Measurements from ENCODE around the gene PRUNE1.

PRUNE1 gene

DNA sequence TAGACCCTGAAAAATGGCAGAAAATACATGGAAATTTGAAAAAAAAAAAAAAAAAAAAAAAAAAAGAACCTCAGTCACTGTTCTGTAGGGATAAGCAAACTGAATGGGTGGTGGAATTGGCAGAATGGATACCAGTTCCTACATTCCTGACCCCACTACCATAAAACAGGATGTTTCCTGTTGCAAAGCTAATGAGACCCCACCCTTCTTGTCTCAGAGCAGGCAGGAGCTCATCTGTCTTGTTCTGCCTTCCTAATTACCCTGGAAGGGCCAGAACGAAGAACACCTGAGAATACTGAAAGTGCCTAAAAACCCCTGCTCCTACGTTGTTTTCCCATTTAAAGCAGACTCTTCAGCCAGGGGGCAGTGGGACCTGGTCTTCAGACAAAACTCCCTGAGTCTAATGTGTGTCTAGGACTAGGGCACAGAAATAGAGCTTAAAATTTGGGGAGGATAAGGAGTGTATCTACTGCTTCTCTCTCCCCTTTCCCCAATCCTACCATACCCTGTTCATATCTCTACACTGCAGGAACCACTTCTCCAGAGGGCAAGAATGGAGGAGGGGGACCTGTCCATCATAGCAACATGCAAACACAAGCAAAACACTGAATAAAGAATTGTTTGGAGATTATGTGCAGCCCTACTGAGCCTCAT is 43.2 kb downstream of the PRUNE1 start:
- no peak for DNase-seq (ENCODE audit: low read depth)

DNA sequence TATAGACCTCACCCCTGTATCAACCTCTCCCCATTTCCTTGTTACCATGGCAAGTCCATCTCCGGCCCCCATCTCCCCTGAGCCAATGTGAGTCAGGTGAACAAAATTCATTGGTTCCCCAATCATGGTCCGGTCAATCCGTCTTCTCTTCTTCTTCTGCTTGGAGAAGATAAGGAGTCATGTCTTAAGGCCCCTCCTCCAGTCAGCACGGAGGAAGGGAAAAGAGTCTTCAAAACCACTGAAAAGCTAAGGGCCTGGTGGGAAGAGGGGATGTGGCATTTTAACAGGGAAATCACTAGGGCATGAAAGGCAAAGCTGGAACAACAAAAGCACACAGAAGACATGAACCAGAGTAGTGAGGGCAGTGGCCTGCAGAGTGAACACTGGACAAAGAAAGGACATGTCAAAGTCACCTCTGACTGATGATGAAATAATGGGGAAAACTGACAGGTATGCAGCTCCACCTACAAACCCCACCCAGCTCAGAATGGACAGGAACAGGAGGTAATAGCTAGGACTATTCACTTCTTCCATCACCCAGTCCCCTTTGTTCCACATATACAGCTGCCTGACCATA is 46.8 kb downstream of the PRUNE1 start:
- no peak for DNase-seq (ENCODE audit: low read depth)

DNA sequence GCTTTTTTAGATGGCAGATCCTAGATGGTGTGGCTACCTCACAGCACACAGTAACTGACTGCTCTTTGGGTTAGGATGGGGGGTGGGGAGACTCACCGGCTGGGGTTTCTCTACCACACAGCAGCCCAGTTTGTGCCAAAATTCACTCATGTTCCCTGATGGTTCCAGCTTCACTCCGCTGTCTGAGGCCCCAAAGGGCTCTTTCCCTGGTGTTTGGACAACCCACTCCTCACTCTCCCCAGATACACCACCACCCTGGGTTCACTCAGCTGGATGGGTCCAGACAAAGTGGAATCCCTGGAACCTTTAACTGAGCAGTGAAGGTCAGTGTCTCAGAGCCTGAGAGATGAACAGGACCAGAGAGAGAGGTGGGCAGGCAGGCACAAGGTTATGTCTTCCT is 47.3 kb downstream of the PRUNE1 start:
- no peak for DNase-seq (ENCODE audit: low read depth)

DNA sequence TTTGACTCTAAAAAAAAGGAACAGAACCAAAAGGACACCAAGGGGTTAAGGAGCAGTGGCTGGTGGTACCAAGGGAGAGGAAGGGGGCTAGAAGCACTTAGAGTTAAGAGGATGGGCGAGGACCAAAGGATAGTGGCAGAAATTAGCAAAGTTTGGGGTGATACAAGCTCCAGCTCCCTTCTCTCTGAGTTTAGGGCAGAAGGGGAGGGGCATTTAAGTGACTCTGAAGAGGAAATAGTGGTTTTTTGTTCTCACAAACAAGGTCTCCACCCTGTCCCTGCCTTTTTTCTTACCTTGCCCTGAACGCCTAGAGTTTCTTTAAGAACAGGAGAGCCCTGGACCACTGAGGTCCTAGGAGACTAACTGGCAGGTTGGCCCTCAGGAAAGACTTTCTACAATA is 47.9 kb downstream of the PRUNE1 start:
- DNase-seq (ENCODE audit: low read depth), result no peak

DNA sequence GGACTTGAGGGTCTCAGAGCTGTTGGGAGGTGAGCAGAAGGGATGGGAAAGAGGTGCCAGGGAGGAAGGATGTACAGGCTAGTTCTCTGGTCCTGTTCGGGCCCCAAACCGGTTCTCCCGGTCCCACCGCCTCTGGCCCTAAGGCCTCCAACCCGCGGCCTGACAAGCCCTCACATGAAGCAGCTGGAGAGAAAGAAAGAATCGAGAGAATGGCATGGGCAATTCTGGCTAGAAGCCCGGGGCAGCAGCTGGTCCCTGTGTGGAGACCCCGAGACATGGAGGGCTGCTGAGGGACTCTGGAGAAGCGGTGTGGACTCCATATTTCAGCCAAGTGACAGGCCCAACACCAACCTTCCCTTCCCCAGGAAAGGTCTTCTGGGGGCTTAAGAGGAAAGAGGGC is 50.4 kb downstream of the PRUNE1 start:
- no peak for DNase-seq (ENCODE audit: low read depth)

DNA sequence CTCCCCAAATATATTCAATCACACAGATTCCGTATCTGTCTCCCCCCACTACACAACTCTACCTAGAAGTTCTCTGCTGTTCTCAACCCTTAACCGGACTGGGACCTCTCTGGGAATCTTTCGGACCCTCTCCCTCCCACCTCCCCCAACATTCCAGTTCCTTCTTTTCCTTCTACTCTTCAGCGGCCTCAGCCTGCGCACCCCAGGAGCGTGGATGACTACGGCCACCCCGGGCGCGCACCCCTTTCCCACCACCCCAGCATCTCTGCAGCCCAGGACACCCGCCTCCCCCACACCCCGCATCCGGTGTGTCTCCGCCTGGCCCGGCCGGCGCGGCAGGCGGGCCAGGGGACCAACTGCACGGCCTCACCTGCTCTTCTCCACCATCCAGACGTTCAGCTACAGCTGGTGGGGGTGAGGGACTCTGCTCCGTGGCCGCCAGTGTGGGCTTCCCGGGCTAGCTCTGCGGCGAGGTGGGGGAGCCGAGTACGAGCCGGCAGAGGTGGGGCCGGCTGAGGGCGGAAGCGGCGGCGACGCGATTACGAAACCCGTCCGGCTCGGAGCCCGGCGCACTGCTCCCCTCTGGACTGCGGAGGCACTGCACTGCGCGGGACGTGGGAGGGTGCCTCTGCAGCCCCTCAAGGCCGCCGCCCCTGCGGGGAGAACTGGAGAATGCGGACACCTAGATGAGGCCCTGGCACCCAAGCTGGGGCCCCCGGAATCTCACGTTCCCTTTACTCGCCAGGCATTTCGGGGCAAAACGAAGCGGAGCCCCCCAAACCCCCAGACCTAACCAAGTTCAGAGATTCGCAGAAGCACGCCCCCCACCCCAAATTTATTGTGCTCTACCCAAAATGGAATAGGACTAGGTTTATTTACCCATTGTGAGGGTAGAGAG is 51.1 kb downstream of the PRUNE1 start, which contains the start of gene CDC42SE1:
TSS of gene CDC42SE1 (minus strand) at position 514 of the 898 bp plus-strand sequence. CDS start 3,892 bp downstream, outside the sequence.
- DNase-seq (ENCODE audit: low read depth), result peak; percentile 61

DNA sequence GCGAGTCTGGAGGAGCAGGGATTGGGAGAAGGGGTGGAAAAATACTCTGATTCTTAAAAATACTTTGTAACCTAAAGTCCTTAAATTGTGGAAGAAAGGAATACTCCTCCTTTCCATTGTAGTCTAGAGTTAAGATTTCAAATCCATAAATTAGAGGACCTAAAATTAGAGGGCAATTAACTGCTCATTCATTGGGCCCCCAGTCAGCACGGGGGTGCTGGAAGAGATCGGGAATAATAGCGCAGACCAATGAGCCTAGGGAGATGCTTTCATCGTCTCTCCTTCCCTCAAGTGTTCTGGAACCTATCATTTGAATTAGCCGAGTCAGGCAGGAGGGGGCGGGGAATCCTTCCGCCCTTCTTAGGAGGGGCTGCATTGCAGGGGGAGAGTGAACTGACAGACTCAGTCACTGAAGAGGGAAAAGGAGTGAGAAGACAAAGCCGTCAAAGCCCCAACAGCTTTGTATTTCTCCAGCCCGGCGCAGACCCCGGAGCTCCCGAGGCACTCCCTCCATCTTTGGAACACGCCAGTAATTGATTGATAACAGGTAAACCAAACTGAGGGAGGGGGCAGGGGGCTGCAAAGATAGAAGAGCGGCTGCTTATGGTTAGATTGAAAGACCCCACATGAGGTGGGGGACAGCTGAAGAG is 51.9 kb downstream of the PRUNE1 start, which contains the start of gene MLLT11:
TSS of gene MLLT11 (plus strand) at position 391 of the 650 bp plus-strand sequence. CDS start 6,828 bp downstream, outside the sequence.
- DNase-seq (ENCODE audit: low read depth), result no peak

DNA sequence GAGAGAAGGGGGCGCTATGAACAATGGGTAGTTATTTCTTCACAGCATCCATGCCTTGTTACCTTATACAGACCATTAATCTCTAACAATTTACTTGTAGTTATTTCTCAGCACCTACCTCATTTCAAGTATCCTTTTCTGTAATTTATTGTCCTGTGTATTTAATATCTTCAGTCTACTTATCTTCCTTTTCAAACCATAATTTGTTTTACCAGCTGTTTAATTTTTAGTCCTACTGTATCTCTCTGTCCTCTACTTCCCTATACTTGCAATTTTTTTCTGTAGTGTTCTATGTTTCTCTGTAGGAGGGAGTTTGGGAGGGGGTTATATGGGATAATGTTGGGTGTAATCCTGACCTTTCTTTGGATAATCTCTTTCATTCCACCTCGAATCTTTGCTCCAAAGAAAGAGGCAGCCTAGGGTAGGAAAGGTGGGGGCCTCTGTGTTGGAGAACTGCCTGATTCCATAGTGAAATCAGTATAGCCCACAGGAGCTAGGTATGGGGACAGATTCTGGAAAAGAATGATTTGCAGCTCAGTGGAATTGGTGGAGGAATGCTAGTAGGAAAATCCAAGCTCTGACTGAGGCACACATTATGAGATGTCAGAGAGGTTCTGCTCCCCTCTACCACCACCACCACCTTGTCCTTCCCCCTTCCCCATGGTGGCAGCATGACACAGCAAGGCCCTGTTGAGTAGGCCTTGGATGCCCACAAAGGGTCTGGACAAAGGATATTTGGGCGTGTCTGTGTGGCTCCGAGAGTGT is 52.6 kb downstream of the PRUNE1 start:
- no peak for DNase-seq (ENCODE audit: low read depth)

DNA sequence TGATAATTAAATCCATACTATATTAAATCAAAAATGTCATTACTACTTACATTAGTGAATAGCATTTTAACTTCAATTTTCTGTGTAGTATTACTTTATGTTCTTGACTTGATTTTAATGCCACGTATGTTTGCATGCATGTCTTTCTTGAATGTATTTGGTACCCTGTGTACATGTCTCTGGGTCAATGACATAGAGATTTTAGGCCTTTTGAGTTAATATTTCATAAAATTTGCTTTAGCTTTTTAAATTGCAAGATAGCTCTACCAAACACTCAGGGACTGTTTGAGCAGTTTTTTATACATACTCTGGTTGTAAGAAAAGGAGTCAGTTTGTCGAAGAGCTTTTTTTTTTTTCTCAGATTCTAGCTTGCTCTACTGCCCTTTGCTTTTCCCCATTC is 53.5 kb downstream of the PRUNE1 start:
- DNase-seq (ENCODE audit: low read depth), result no peak

DNA sequence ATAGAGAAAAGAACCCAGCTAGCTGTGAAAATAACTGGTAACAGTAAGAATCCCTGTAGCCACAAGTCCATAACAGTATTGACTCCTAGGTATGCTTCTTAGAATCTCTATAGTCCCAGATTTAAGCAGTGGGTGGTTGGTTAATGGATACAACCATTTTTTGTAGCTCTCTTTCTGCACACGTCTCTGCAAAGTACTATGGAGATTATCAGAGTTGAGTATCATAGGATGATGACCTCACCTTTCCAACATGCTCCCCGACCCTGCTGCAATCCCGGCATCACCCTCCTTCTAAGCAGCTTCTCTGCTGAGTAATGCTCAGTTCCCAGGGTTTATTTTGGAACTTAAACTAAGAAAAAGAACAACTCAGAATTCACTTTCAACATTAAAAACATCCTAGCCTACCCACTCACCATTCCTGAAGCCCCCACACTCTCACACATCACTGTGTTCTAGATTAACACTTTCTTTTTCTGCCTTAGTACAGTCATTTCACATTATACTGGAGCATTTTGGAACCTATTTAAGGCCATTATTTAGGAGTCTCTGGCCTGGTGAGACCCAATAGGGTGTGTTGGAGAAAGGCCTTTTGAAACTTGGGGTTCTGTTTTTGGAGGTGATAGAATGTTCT is 54.6 kb downstream of the PRUNE1 start:
- DNase-seq (ENCODE audit: low read depth), result peak; percentile 76

DNA sequence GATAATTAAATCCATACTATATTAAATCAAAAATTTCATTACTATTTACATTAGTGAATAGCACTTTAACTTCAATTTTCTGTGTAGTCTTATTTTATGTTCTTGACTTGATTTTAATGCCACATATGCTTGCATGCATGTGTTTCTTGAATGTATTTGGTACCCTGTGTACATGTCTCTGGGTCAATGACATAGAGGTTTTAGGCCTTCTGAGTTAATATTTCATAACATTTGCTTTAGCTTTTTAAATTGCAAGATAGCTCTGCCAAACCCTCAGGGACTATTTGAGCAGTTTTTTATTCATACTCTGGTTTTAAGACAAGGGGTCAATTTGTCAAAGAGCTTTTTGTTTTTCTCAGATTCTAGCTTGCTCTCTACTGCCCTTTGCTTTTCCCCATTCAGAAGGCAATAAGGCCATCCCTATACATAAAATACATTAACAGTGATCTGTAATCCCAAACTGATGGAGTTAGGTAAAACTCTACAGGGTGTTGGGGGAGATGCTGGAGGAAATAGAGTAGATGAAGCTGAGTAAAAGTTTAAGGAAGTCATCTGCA is 56.9 kb downstream of the PRUNE1 start:
- DNase-seq (ENCODE audit: low read depth), result no peak

DNA sequence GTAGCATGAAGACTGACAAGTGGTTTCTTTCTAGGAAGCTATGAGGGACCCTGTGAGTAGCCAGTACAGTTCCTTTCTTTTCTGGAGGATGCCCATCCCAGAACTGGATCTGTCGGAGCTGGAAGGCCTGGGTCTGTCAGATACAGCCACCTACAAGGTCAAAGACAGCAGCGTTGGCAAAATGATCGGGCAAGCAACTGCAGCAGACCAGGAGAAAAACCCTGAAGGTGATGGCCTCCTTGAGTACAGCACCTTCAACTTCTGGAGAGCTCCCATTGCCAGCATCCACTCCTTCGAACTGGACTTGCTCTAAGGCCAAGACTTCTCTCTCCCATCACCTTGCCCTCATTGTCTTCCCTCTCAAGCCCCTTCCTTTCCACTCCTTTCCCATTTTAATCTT is 58.9 kb downstream of the PRUNE1 start:
- DNase-seq (ENCODE audit: low read depth), result no peak

DNA sequence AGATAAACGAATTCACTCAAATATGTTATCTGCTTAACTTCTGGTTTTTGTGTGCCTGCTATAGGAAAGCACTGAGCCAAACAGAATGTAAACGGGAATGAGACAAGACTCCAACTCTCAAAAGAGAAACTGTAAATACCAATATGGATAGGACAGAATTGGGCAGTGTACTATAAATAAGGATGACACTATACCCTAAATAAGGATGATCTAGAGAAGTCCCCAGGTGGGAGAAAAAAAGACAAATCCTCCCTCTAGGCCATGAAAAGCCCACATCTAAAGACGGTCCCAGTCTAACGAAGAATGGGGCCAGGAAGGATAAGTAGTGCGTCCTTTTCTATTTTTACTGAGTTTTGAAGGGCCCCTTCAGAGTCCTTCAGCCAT is 60.8 kb downstream of the PRUNE1 start:
- no peak for DNase-seq (ENCODE audit: low read depth)

DNA sequence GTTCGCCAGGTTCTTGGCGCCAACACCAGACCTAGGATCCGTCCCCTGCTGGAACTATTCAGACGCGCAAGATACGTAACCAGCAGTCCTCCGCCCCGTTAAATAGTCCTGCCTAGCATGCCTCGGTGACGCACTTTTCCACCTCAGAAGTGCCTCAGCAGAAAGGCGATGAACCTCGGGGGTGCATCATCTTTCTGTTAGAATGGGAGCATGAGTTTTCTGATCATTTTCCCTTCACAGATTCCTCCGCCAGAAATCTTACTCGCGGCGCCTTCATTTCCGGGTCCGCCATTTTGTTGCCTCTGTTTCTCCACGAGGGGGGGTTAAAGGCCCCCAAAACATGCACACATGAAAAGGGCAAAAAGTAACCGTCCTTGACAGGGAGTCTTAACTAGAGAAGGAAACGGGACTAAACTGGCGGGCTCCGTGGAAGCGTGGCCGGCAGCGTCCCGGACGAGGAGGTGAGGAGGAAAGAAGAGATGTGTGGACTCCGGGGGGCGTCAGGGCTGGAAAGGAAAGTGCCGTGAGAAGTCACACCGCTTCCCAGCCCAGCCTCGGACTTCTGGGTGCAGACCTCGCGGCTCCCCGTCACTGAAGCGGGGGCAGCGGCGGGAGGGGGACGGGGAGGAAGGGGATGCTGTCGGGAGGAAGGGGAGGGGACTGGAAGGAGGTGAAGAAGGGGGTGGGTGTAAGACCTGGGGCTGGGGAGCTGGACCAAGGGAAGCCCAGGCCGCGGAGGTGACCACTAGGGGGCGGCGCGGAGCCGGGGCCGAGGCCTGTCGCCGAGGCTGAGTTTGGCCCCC is 62.4 kb downstream of the PRUNE1 start, which contains the start of gene GABPB2:
TSS of gene GABPB2 (plus strand) at position 288 of the 803 bp plus-strand sequence. CDS start 17,429 bp downstream, outside the sequence.
- peak; percentile 96 for DNase-seq (ENCODE audit: low read depth)

DNA sequence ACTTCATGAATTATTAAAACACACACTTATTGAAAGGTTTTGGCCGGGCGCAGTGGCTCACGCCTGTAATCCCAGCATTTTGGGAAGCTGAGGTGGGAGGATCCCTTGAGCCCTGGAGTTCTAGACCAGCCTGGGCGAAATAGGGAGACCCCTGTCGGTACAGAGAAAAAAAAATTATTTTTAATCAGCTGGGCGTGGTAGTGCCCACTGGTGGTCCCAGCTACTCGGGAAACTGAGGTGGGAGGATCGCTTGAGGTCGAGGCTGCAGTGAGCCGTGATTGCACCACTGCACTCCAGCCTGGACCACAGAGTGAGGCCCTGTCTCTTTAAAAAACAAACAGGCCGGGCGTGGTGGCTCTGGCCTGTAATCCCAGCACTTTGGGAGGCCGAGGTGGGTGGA is 64.0 kb downstream of the PRUNE1 start:
- DNase-seq (ENCODE audit: low read depth), result no peak

Measured in stromal cell of bone marrow (primary cell).